H1 (cell line): Measurements from ENCODE around the gene ANKS1B. TPM values are rescaled to one million over a fixed set of nuclear protein-coding genes. Genes with fewer than 3 reads are reported as not detected.

ENCODE experiments used
- CTCF ChIA-PET: fragments of 300-600 bp; sonication (Branson Sonifier 250); formaldehyde crosslinking; loops from one replicate; lab custom pipeline; 2021; ENCODE audit not compliant: partially characterized antibody; lab: Charles Lee
- POLR2A ChIA-PET: fragments of 300-600 bp; sonication (Branson Sonifier 250); formaldehyde crosslinking; loops from one replicate; lab custom pipeline; 2021; ENCODE audit warnings: inconsistent platforms; ENCODE audit not compliant: partially characterized antibody; lab: Charles Lee
- DNase-seq, 2 experiments: peaks; one replicate each; pipeline versions ENCODE4 v3.0.0 to v3.0.0-alpha.2; 2010 to 2022; ENCODE audit warnings: low spot score in 2 of 2, low read depth in 1 of 2, mixed read lengths in 1 of 2
- FAIRE-seq: peaks from 2 replicates; lab custom pipeline; 2011; peaks lifted over from hg19 to GRCh38; lab: Jason Lieb, UNC
- H2AFZ ChIP-seq: 2 replicates; pipeline ENCODE4 v1.8.1; 2012; ENCODE audit warnings: low read length, inconsistent platforms
- H2AK5ac ChIP-seq: 2 replicates; pipeline ENCODE4 v1.6.1; 2013; ENCODE audit warnings: low read depth, low read length
- H2BK120ac ChIP-seq: replicated peaks from 2 replicates; pipeline ENCODE3; 2013; ENCODE audit warnings: low read depth, low read length, inconsistent platforms
- H2BK12ac ChIP-seq: 2 replicates; pipeline ENCODE4 v1.6.1; 2013; ENCODE audit warnings: low read depth, low read length
- H2BK15ac ChIP-seq: 2 replicates; pipeline ENCODE4 v1.6.1; 2013; ENCODE audit warnings: low read length
- H2BK20ac ChIP-seq: 2 replicates; pipeline ENCODE4 v1.6.1; 2013; ENCODE audit warnings: low read length
- H2BK5ac ChIP-seq: 2 replicates; pipeline ENCODE4 v1.6.1; 2013; ENCODE audit warnings: low read depth, low read length
- H3K14ac ChIP-seq: 2 replicates; pipeline ENCODE4 v1.6.1; 2013; ENCODE audit warnings: inconsistent platforms; ENCODE audit not compliant: insufficient read length
- H3K18ac ChIP-seq: 2 replicates; pipeline ENCODE4 v1.6.1; 2013; ENCODE audit warnings: low read length; ENCODE audit errors: extremely low read depth
- H3K23ac ChIP-seq: 2 replicates; pipeline ENCODE4 v1.6.1; 2013; ENCODE audit warnings: inconsistent platforms; ENCODE audit not compliant: insufficient read length
- H3K23me2 ChIP-seq: 2 replicates; pipeline ENCODE4 v1.6.1; 2013; ENCODE audit warnings: low read depth, low read length
- H3K27ac ChIP-seq: 2 replicates; pipeline ENCODE4 v1.6.1; 2011; ENCODE audit warnings: low read depth, low read length, inconsistent platforms
- H3K27me3 ChIP-seq, 4 experiments: replicated peaks in 1 of 4; 1 replicate in 1 of 4; 2 replicates in 3 of 4; pipeline versions ENCODE4 v1.6.1 to v1.8.1; 2011 to 2013; ENCODE audit warnings: low read length in 3 of 4, mild to moderate bottlenecking in 3 of 4, inconsistent platforms in 2 of 4, mixed read lengths in 2 of 4, moderate library complexity in 1 of 4; ENCODE audit not compliant: control insufficient read depth in 3 of 4, insufficient read depth in 3 of 4; ENCODE audit errors: extremely low read depth in 1 of 4
- H3K36me3 ChIP-seq, 4 experiments: 2 replicates each; pipeline versions ENCODE4 v1.6.1 to v1.8.1; 2011 to 2013; ENCODE audit warnings: mild to moderate bottlenecking in 4 of 4, low read length in 3 of 4, moderate library complexity in 2 of 4, control low read depth in 1 of 4, inconsistent platforms in 1 of 4; ENCODE audit not compliant: insufficient read depth in 4 of 4, control insufficient read depth in 2 of 4
- H3K4ac ChIP-seq: replicated peaks from 2 replicates; pipeline ENCODE3; 2013; ENCODE audit warnings: low read length, low read depth, mixed read lengths, inconsistent platforms; ENCODE audit not compliant: insufficient read length
- H3K4me1 ChIP-seq, 4 experiments: replicated peaks in 1 of 4; 1 replicate in 1 of 4; 2 replicates in 3 of 4; pipeline versions ENCODE4 v1.6.1 to v1.8.1; 2011 to 2013; ENCODE audit warnings: low read length in 3 of 4, inconsistent platforms in 2 of 4, mixed read lengths in 1 of 4; ENCODE audit not compliant: insufficient read depth in 4 of 4, control insufficient read depth in 3 of 4
- H3K4me2 ChIP-seq, 2 experiments: 2 replicates each; pipeline versions ENCODE4 v1.6.1 to v1.8.1; 2011 to 2013; ENCODE audit warnings: low read depth in 2 of 2, low read length in 2 of 2, control low read depth in 1 of 2, inconsistent platforms in 1 of 2, mild to moderate bottlenecking in 1 of 2; ENCODE audit not compliant: insufficient read depth in 1 of 2
- H3K4me3 ChIP-seq, 4 experiments: fragments of 200-600, 300-600 bp in 1 of 4; sonication (generic), shearing (Covaris generic), sonication (Bioruptor Twin) in 1 of 4; 2 replicates each; pipeline versions ENCODE4 v1.5.1 to v1.8.1; 2011 to 2016; ENCODE audit warnings: low read length in 4 of 4, low read depth in 3 of 4, control low read depth in 2 of 4, inconsistent platforms in 2 of 4, mild to moderate bottlenecking in 2 of 4, mixed read lengths in 1 of 4, moderate library complexity in 1 of 4; ENCODE audit not compliant: insufficient read depth in 2 of 4; ENCODE audit errors: extremely low read depth in 1 of 4
- H3K56ac ChIP-seq: replicated peaks from 2 replicates; pipeline ENCODE3; 2013; ENCODE audit warnings: low read depth, mild to moderate bottlenecking, mixed read lengths, low read length, inconsistent platforms; ENCODE audit not compliant: insufficient read length
- H3K79me1 ChIP-seq: 2 replicates; pipeline ENCODE4 v1.6.1; 2013; ENCODE audit warnings: low read depth, low read length, control low read depth
- H3K79me2 ChIP-seq, 2 experiments: 2 replicates each; pipeline versions ENCODE4 v1.6.1 to v1.8.1; 2012 to 2013; ENCODE audit warnings: low read length in 2 of 2, mild to moderate bottlenecking in 2 of 2, inconsistent platforms in 1 of 2; ENCODE audit not compliant: insufficient read depth in 2 of 2, control insufficient read depth in 1 of 2
- H3K9ac ChIP-seq, 4 experiments: replicated peaks in 1 of 4; 1 replicate in 1 of 4; 2 replicates in 3 of 4; pipeline versions ENCODE4 v1.6.1 to v1.8.1; 2011 to 2013; ENCODE audit warnings: low read depth in 3 of 4, low read length in 3 of 4, control low read depth in 2 of 4, mild to moderate bottlenecking in 2 of 4, moderate library complexity in 2 of 4, inconsistent platforms in 1 of 4; ENCODE audit errors: extremely low read depth in 1 of 4
- H3K9me3 ChIP-seq, 2 experiments: 2 replicates each; pipeline versions ENCODE4 v1.6.1 to v1.8.1; 2012 to 2013; ENCODE audit warnings: mild to moderate bottlenecking in 2 of 2, moderate library complexity in 2 of 2, control low read depth in 1 of 2, inconsistent platforms in 1 of 2, low read depth in 1 of 2, low read length in 1 of 2, mixed read lengths in 1 of 2; ENCODE audit not compliant: insufficient read depth in 2 of 2
- H4K20me1 ChIP-seq, 2 experiments: replicated peaks in 1 of 2; 2 replicates each; pipeline versions ENCODE3 to v1.8.1; 2011 to 2013; ENCODE audit warnings: inconsistent platforms in 2 of 2, low read length in 2 of 2, mild to moderate bottlenecking in 1 of 2; ENCODE audit not compliant: insufficient read depth in 2 of 2, control insufficient read depth in 1 of 2
- H4K5ac ChIP-seq: 2 replicates; pipeline ENCODE4 v1.6.1; 2013; ENCODE audit warnings: low read length, low read depth, mixed read lengths, inconsistent platforms; ENCODE audit not compliant: insufficient read length
- H4K8ac ChIP-seq: 2 replicates; pipeline ENCODE4 v1.8.0; 2013; ENCODE audit warnings: mild to moderate bottlenecking, moderate library complexity, low read length, inconsistent platforms; ENCODE audit not compliant: insufficient read depth; ENCODE audit errors: extremely low read depth
- H4K91ac ChIP-seq: replicated peaks from 2 replicates; pipeline ENCODE3; 2013; ENCODE audit warnings: low read length, mixed read lengths, inconsistent platforms; ENCODE audit not compliant: insufficient read length
- FOSL1 ChIP-seq: IDR thresholded peaks from 2 replicates; pipeline ENCODE4 v1.6.1; 2011; ENCODE audit warnings: mild to moderate bottlenecking, low read depth, low read length, moderate library complexity; ENCODE audit not compliant: insufficient read depth
- HDAC6 ChIP-seq: IDR thresholded peaks from one replicate; pipeline ENCODE4 v1.7.1; 2012; ENCODE audit warnings: low read depth, mild to moderate bottlenecking, inconsistent platforms, low read length, moderate library complexity
- KDM4A ChIP-seq: IDR thresholded peaks from one replicate; pipeline ENCODE4 v1.7.1; 2012; ENCODE audit warnings: low read depth, mild to moderate bottlenecking, moderate library complexity, low read length, inconsistent platforms; ENCODE audit not compliant: severe bottlenecking
- PHF8 ChIP-seq: fragments of 200-600 bp; sonication (generic); conservative IDR thresholded peaks from 2 replicates; pipeline ENCODE4 v1.7.1; 2012; ENCODE audit warnings: low read depth, mild to moderate bottlenecking, inconsistent platforms, low read length, moderate library complexity
- POLR2A ChIP-seq, 2 experiments: IDR thresholded peaks; 1 replicate in 1 of 2; 2 replicates in 1 of 2; pipeline ENCODE4 v1.6.1; 2011; ENCODE audit warnings: low read depth in 2 of 2, low read length in 2 of 2, mild to moderate bottlenecking in 2 of 2; ENCODE audit errors: control extremely low read depth in 1 of 2
- RNF2 ChIP-seq: fragments of 200-900, 300-1000 bp; sonication (generic); IDR thresholded peaks from 2 replicates; pipeline ENCODE4 v1.7.1; 2016; ENCODE audit warnings: borderline replicate concordance, low read depth, mild to moderate bottlenecking, antibody characterized with exemption, low read length; ENCODE audit not compliant: poor library complexity, severe bottlenecking; ENCODE audit errors: missing control alignments
- RXRA ChIP-seq: IDR thresholded peaks from 2 replicates; pipeline ENCODE4 v1.6.1; 2011; ENCODE audit warnings: low read depth, mild to moderate bottlenecking, low read length, moderate library complexity; ENCODE audit not compliant: insufficient read depth
- TAF7 ChIP-seq: optimal IDR thresholded peaks from 2 replicates; pipeline ENCODE3; 2011; ENCODE audit warnings: low read depth, mild to moderate bottlenecking, inconsistent platforms, low read length, moderate library complexity, borderline replicate concordance
- WGBS, 2 experiments: shearing (Covaris generic) in 1 of 2; methylation state at CpG; one replicate each; pipeline versions ENCODE4 v1.1.6 to v1.1.7; 2013 to 2015; ENCODE audit warnings: low lambda C conversion rate in 2 of 2, mixed read lengths in 2 of 2, inconsistent platforms in 1 of 2, low coverage in 1 of 2, missing lambda C conversion rate in 1 of 2; ENCODE audit not compliant: insufficient replicate concordance in 2 of 2, insufficient coverage in 1 of 2, insufficient read length in 1 of 2; ENCODE audit errors: extremely low coverage in 1 of 2, missing lambda C conversion rate in 1 of 2; 5-methylcytosine and 5-hydroxymethylcytosine counted together
- polyA plus RNA-seq, 7 experiments: library from polyadenylated mRNA; depleted of rRNA in 3 of 7; stranded (reverse) in 5 of 7; unstranded in 2 of 7; fragments of >200 nt in 5 of 7; fragments of 200-250 nt in 2 of 7; gene quantifications; 1 replicate in 5 of 7; 2 replicates in 1 of 7; 4 replicates in 1 of 7; pipeline versions ENCODE4 v1.2.1 to v1.2.3, GENCODE V29; 2011 to 2013; ENCODE audit warnings: missing spikeins in 2 of 7, mixed read lengths in 2 of 7
- total RNA-seq: library from RNA; stranded (reverse); fragmentation: NEBNext Ultra II Directional; extraction: Animal tissue kit (Norgen Biotek cat#: 25700); gene quantifications from 2 replicates; pipeline ENCODE4 v1.2.1, GENCODE V29; 2021
- TF ChIP-seq, protein P1 (sequence below): IDR thresholded peaks from 2 replicates; pipeline ENCODE4 v1.6.1; 2012; ENCODE audit warnings: inconsistent platforms

ANKS1B gene
- total and polyA plus RNA-seq, 2 of the 8 experiments (the other 6 are each of a cell fraction or from before 2014, with no cell fraction given): 2.7 to 6.1 TPM

DNA sequence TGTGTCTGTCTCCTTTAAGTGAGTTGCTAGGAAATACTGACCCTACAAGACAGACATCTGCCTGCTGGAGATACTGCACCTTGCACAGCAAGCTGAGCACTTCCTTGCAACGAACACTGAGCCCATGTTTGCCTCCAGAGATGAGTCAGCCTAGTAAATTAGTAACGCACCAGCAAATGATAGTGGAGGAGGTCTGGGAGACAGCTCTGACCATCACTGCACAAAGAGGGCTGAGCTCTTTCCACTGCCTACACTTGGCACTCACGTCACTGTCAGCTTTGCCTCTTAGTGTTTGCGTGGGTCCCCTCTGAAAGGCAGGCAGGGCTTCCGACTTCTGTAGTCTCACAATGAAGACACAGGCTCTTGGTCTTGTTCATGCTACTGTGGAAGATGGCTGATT is 1230.6 kb downstream of the ANKS1B start:
- no peaks in the 10 kb centered on the region for H3K79me1 ChIP-seq
- no peak overlapping the region for H3K23ac ChIP-seq
- no peaks in the 10 kb centered on the region for H3K23me2 ChIP-seq
- no peaks in the 10 kb centered on the region for H3K9me3 ChIP-seq
- H2BK120ac ChIP-seq: no peak overlapping the region
- no peak overlapping the region for H2BK5ac ChIP-seq
- H3K14ac ChIP-seq: peak overlapping the region; percentile 56
- FAIRE-seq (no peak), DNase-seq (no peak)
- no peak overlapping the region for H3K4me3 ChIP-seq
- no peak overlapping the region for H3K18ac ChIP-seq
- no peak overlapping the region for H2BK12ac ChIP-seq
- no peaks in the 10 kb centered on the region for H4K20me1 ChIP-seq
- no peak overlapping the region for H2AK5ac ChIP-seq
- no peak overlapping the region for H4K5ac ChIP-seq
- H3K79me2 ChIP-seq: no peaks in the 10 kb centered on the region
- H3K36me3 ChIP-seq: no peaks in the 10 kb centered on the region
- no peak overlapping the region for H4K91ac ChIP-seq
- no peaks in the 10 kb centered on the region; a peak in 1 of 7 replicates for H3K4me1 ChIP-seq
- no peak overlapping the region for H3K9ac ChIP-seq
- H3K4me2 ChIP-seq: no peak overlapping the region
- CTCF ChIA-PET: interaction anchor here (0.6 to 4.4 kb wide), 6 partner anchors 11 to 996 kb away, joined by 3 to 25 read pairs (median 3); no protein-coding TSS in a partner anchor
- H3K4ac ChIP-seq: no peak overlapping the region
- no peak overlapping the region for H4K8ac ChIP-seq
- H3K56ac ChIP-seq: no peak overlapping the region
- H3K27me3 ChIP-seq: no peaks in the 10 kb centered on the region
- no peak overlapping the region for H2AFZ ChIP-seq
- no peak for TF ChIP-seq RXRA
- TF ChIP-seq TAF7: no peak
- no peak for TF ChIP-seq FOSL1
- TF ChIP-seq KDM4A: no peak
- TF ChIP-seq HDAC6: no peak
- no peak for TF ChIP-seq POLR2A (IDR thresholded peaks at IDR 0.05; ENCODE audit: control extremely low read depth in 1 of 2, low read depth in 2 of 2, low read length in 2 of 2)
- TF ChIP-seq PHF8: no peak
- TF ChIP-seq RNF2: no peak
- TF ChIP-seq, protein P1, sequence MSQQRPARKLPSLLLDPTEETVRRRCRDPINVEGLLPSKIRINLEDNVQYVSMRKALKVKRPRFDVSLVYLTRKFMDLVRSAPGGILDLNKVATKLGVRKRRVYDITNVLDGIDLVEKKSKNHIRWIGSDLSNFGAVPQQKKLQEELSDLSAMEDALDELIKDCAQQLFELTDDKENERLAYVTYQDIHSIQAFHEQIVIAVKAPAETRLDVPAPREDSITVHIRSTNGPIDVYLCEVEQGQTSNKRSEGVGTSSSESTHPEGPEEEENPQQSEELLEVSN: no peak
- WGBS, 2 experiments: 90% methylated on average over 5 of the region's 5 CpGs; no CpG with 5 or more reads in 1 of the 2 experiments
- no peak overlapping the region for H2BK20ac ChIP-seq
- no peak overlapping the region for H2BK15ac ChIP-seq
- H3K27ac ChIP-seq: no peak overlapping the region
- POLR2A ChIA-PET: no interaction called here
